A673 (cell line): ENCODE data around the gene USP32. TPM values are rescaled to one million over a fixed set of nuclear protein-coding genes. Genes with fewer than 3 reads are reported as not detected.

Source experiments
- BruUV-seq: library from RNA; stranded (reverse); fragments of 400-500 nt; replicated peaks from 2 replicates; lab custom pipeline; 2021; lab: Mats Ljungman, UMichigan
- CTCF ChIA-PET: fragments of 300-600 bp; sonication (Branson Sonifier 250); formaldehyde crosslinking; loops from one replicate; lab custom pipeline; 2022; ENCODE audit warnings: antibody characterized with exemption; lab: Charles Lee
- POLR2A ChIA-PET: fragments of 300-600 bp; sonication (Branson Sonifier 250); formaldehyde crosslinking; loops from one replicate; lab custom pipeline; 2022; ENCODE audit warnings: antibody characterized with exemption; ENCODE audit not compliant: low non-redundant PET; lab: Charles Lee
- DNase-seq: peaks from one replicate; pipeline ENCODE4 v3.0.0-alpha.2; 2015; ENCODE audit warnings: low spot score
- H3K27ac ChIP-seq: fragments of 200-600 bp; sonication (generic); 2 replicates; pipeline ENCODE4 v1.5.1; 2016; ENCODE audit warnings: mixed run types, low read depth, mild to moderate bottlenecking, mixed read lengths, antibody characterized with exemption, low read length; ENCODE audit not compliant: poor library complexity, severe bottlenecking
- H3K27me3 ChIP-seq: fragments of 200-600 bp; sonication (generic); replicated peaks from 2 replicates; pipeline ENCODE4 v1.6.1; 2017; ENCODE audit warnings: mixed run types, low read depth, mild to moderate bottlenecking, mixed read lengths, antibody characterized with exemption, low read length; ENCODE audit not compliant: insufficient read depth, poor library complexity
- H3K36me3 ChIP-seq: fragments of 200-600 bp; sonication (generic); 2 replicates; pipeline ENCODE4 v1.6.1; 2016; ENCODE audit warnings: mixed run types, mild to moderate bottlenecking, mixed read lengths, antibody characterized with exemption, low read length; ENCODE audit not compliant: insufficient read depth, poor library complexity, severe bottlenecking
- H3K4me1 ChIP-seq: fragments of 200-600 bp; sonication (generic); 2 replicates; pipeline ENCODE4 v1.6.1; 2017; ENCODE audit warnings: mixed run types, mild to moderate bottlenecking, mixed read lengths, antibody characterized with exemption, low read length; ENCODE audit not compliant: insufficient read depth, poor library complexity, severe bottlenecking
- H3K4me3 ChIP-seq: fragments of 200-600 bp; sonication (generic); 2 replicates; pipeline ENCODE4 v1.5.1; 2016; ENCODE audit warnings: low read depth, mixed run types, mild to moderate bottlenecking, mixed read lengths, low read length; ENCODE audit not compliant: poor library complexity, severe bottlenecking
- H3K9me3 ChIP-seq: fragments of 200-600 bp; sonication (generic); 2 replicates; pipeline ENCODE4 v1.6.1; 2016; ENCODE audit warnings: mixed run types, low read depth, mild to moderate bottlenecking, mixed read lengths, antibody characterized with exemption, low read length; ENCODE audit not compliant: poor library complexity, severe bottlenecking
- CTCF ChIP-seq: fragments of 300-800, 200-600 bp; sonication (generic); conservative IDR thresholded peaks from 2 replicates; pipeline ENCODE4 v1.5.1; 2017; ENCODE audit warnings: low read depth, mild to moderate bottlenecking, antibody characterized with exemption, low read length, moderate library complexity, mixed read lengths
- EZH2 ChIP-seq: fragments of 200-600 bp; sonication (generic); IDR thresholded peaks from 2 replicates; pipeline ENCODE4 v1.6.1; 2017; ENCODE audit warnings: borderline replicate concordance, low read depth, mild to moderate bottlenecking, mixed read lengths, antibody characterized with exemption, low read length; ENCODE audit not compliant: poor library complexity, severe bottlenecking
- intact Hi-C: fragments of 100-400 bp; cut with micrococcal nuclease; formaldehyde crosslinking; loops from one replicate; pipeline ENCODE4 v1.10.0; 2022; ENCODE audit not compliant: unreplicated experiment
- total RNA-seq: library from RNA; stranded (reverse); gene quantifications from 2 replicates; pipeline ENCODE4 v1.2.3, GENCODE V29; 2021

Gene USP32
- total RNA-seq, 1 experiment from 2014 or later: 54.8 TPM

GRCh38 chr17:60145006-60145935, 246.7 kb downstream of the USP32 start:
- no peak overlapping the region for H3K4me3 ChIP-seq
- no peak for DNase-seq
- intact Hi-C loops: loop anchor here (10.0 kb wide), 2 partner anchors 290 to 490 kb away; no protein-coding TSS in a partner anchor
- CTCF ChIA-PET: interaction anchor here (0.7 kb wide), 1 partner anchor 15 kb away, joined by 3 read pairs; no protein-coding TSS in a partner anchor
- no peaks in the 10 kb centered on the region for H3K36me3 ChIP-seq
- H3K4me1 ChIP-seq: peaks cover 15% of the 10 kb centered on the region
- no peak for TF ChIP-seq EZH2
- H3K27ac ChIP-seq: no peak overlapping the region
- POLR2A ChIA-PET: no interaction called here
- peaks cover 44% of the 10 kb centered on the region for H3K27me3 ChIP-seq
- BruUV-seq: no TSS peak
- H3K9me3 ChIP-seq: no peaks in the 10 kb centered on the region

- peaks cover 9% of the 10 kb centered on the region for H3K4me1 ChIP-seq
- no peak overlapping the region for H3K27ac ChIP-seq
- POLR2A ChIA-PET: no interaction called here
- TF ChIP-seq EZH2 (no peak), CTCF (peak; percentile 91)
- intact Hi-C loops: loop anchor here (1.0 to 10.0 kb wide), 3 partner anchors 86 to 492 kb away; no protein-coding TSS in a partner anchor
- H3K27me3 ChIP-seq: peaks cover 43% of the 10 kb centered on the region
- no peaks in the 10 kb centered on the region for H3K36me3 ChIP-seq
- BruUV-seq: no TSS peak
- no peaks in the 10 kb centered on the region for H3K9me3 ChIP-seq
- peak overlapping the region; percentile 36 for H3K4me3 ChIP-seq
- CTCF ChIA-PET: interaction anchor here (0.6 to 2.1 kb wide), 4 partner anchors 18 to 511 kb away, joined by 3 to 12 read pairs (median 4); no protein-coding TSS in a partner anchor
- peak; percentile 94 for DNase-seq
Observed at GRCh38 chr17:60142872-60143499, 248.9 kb downstream of the USP32 start.

- DNase-seq: no peak
- no peak overlapping the region for H3K4me3 ChIP-seq
- no TSS peak for BruUV-seq
- ChIA-PET CTCF (interaction anchor here (0.7 to 2.1 kb wide), 5 partner anchors 20 to 428 kb away, joined by 3 to 12 read pairs (median 4); no protein-coding TSS in a partner anchor), POLR2A (no interaction called here)
- H3K4me1 ChIP-seq: peaks cover 9% of the 10 kb centered on the region
- intact Hi-C loops: loop anchor here (10.0 kb wide), 2 partner anchors 293 to 493 kb away; no protein-coding TSS in a partner anchor
- H3K27me3 ChIP-seq: peaks cover 43% of the 10 kb centered on the region
- TF ChIP-seq EZH2: no peak
- no peak for TF ChIP-seq CTCF
- H3K36me3 ChIP-seq: no peaks in the 10 kb centered on the region
- no peaks in the 10 kb centered on the region for H3K9me3 ChIP-seq
- H3K27ac ChIP-seq: no peak overlapping the region
Observed at GRCh38 chr17:60141111-60142018, 250.6 kb downstream of the USP32 start.
